ENCODE data around the gene IFNAR1.
A peak's percentile ranks its signal among the peaks of the same experiment; 100 is the strongest.

IFNAR1 gene

GRCh38 chr21:33313183-33313582 lies 11.6 kb upstream of the IFNAR1 start:
- TF ChIP-seq PPARA (CRISPR knock-in tag; IDR thresholded peaks at IDR 0.05; ENCODE audit: borderline replicate concordance) (no peak), ZNF565 (CRISPR knock-in tag; conservative IDR thresholded peaks at IDR 0.05; ENCODE audit: low read depth) (no peak), PATZ1 (CRISPR knock-in tag; IDR thresholded peaks at IDR 0.05; ENCODE audit: borderline replicate concordance) (no peak), ISL1 (CRISPR knock-in tag; IDR thresholded peaks at IDR 0.05) (no peak), TOX (CRISPR knock-in tag; IDR thresholded peaks at IDR 0.05; ENCODE audit: borderline replicate concordance) (no peak), ZNF8 (CRISPR knock-in tag; IDR thresholded peaks at IDR 0.05) (no peak), GLIS3 (CRISPR knock-in tag; IDR thresholded peaks at IDR 0.05) (no peak), ZNF70 (CRISPR knock-in tag; IDR thresholded peaks at IDR 0.05) (no peak), TCF4 (CRISPR knock-in tag; IDR thresholded peaks at IDR 0.05; ENCODE audit: borderline replicate concordance) (no peak)
- no peak for ATAC-seq

GRCh38 chr21:33313611-33314010 lies 11.2 kb upstream of the IFNAR1 start:
- no peak for ATAC-seq
- TF ChIP-seq ZFP30 (CRISPR knock-in tag; IDR thresholded peaks at IDR 0.05), result peak; percentile 97
- TF ChIP-seq POU6F1 (CRISPR knock-in tag; IDR thresholded peaks at IDR 0.05; ENCODE audit: borderline replicate concordance, low read depth), result no peak
- TF ChIP-seq GLIS3 (CRISPR knock-in tag; IDR thresholded peaks at IDR 0.05), result no peak
- TF ChIP-seq RARB (CRISPR knock-in tag; IDR thresholded peaks at IDR 0.05), result no peak
- TF ChIP-seq ZFP3 (CRISPR knock-in tag; IDR thresholded peaks at IDR 0.05), result no peak

- ATAC-seq, result no peak
- no peak for TF ChIP-seq PATZ1 (CRISPR knock-in tag; IDR thresholded peaks at IDR 0.05; ENCODE audit: borderline replicate concordance)
- no peak for TF ChIP-seq ISL1 (CRISPR knock-in tag; IDR thresholded peaks at IDR 0.05)
- no peak for TF ChIP-seq TOX (CRISPR knock-in tag; IDR thresholded peaks at IDR 0.05; ENCODE audit: borderline replicate concordance)
- no peak for TF ChIP-seq PPARA (CRISPR knock-in tag; IDR thresholded peaks at IDR 0.05; ENCODE audit: borderline replicate concordance)
- TF ChIP-seq POU6F1 (CRISPR knock-in tag; IDR thresholded peaks at IDR 0.05; ENCODE audit: borderline replicate concordance, low read depth), result no peak
- TF ChIP-seq ZC3H10 (CRISPR knock-in tag; IDR thresholded peaks at IDR 0.05), result no peak
Observed at GRCh38 chr21:33314111-33314510, 10.7 kb upstream of the IFNAR1 start.

- ATAC-seq, result no peak
Observed at GRCh38 chr21:33315946-33316710, 8.6 kb upstream of the IFNAR1 start.

More at GRCh38 chr21:33315946-33316710, 8.6 kb upstream of the IFNAR1 start:
- TF ChIP-seq TCF4 (CRISPR knock-in tag; IDR thresholded peaks at IDR 0.05; ENCODE audit: borderline replicate concordance) (no peak), ARNTL (CRISPR knock-in tag; IDR thresholded peaks at IDR 0.05; ENCODE audit: borderline replicate concordance, low read depth) (no peak), ESRRG (CRISPR knock-in tag; IDR thresholded peaks at IDR 0.05) (no peak), ZFP3 (CRISPR knock-in tag; IDR thresholded peaks at IDR 0.05) (no peak), TOX (CRISPR knock-in tag; IDR thresholded peaks at IDR 0.05; ENCODE audit: borderline replicate concordance) (no peak), POU6F1 (CRISPR knock-in tag; IDR thresholded peaks at IDR 0.05; ENCODE audit: borderline replicate concordance, low read depth) (no peak), ZC3H10 (CRISPR knock-in tag; IDR thresholded peaks at IDR 0.05) (no peak), ZNF8 (CRISPR knock-in tag; IDR thresholded peaks at IDR 0.05) (no peak), ZNF70 (CRISPR knock-in tag; IDR thresholded peaks at IDR 0.05) (no peak), OSR1 (CRISPR knock-in tag; IDR thresholded peaks at IDR 0.05) (no peak), SNAI2 (CRISPR knock-in tag; IDR thresholded peaks at IDR 0.05) (no peak)

Data from SK-N-SH treated with all-trans-retinoic acid at 6 μM for 48 hours (cell line).